ENCODE data around the gene MAP1LC3B.

DNA sequence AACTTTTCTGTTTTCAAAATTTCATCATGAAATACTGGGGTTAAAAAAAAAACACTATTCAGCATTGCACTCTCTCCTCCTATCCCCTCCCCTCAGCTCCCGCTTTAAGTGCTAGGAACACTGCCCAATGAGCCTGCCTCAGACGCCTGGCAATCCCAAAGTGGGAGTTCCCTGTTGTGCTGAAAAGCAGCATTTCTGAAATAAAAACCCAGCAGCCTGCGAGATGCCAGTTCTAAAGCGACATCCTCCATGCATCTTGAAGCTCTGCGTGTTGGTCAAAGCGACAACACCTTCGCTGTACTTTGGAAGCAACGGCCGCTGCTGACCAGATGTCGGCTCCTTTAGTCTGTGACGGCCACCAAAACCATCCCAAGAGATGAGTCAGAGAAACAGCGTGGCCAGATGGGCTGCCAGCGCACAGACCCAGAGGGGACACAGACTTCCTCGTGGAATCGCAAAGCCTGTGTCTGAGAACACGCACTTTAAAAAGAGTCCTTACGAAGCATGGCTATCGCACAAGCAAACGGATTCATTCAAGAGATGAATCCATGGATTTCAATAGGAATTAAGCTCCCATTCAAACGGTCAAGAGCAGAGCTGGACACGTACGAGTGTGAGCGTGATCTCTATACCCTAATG, 41.3 kb upstream of the MAP1LC3B start:
- TF ChIP-seq CTCF (IDR thresholded peaks at IDR 0.05) (no peak), POLR2A (IDR thresholded peaks at IDR 0.05) (no peak)
